Hypothalamus (tissue), 51 donors: ENCODE measurements around the gene ECI1.
A peak's percentile ranks its signal among the peaks of the same experiment; 100 is the strongest.
"Not testable (repeated sequence)": the region's sequence is repeated elsewhere in the genome, so short reads cannot be mapped to it uniquely, and the experiment has no call there.

Experiments
- DNase-seq, 51 donors: peaks; one replicate each; lab custom pipeline; 2025; lab: John Stamatoyannopoulos, UW

The ECI1 gene

DNA sequence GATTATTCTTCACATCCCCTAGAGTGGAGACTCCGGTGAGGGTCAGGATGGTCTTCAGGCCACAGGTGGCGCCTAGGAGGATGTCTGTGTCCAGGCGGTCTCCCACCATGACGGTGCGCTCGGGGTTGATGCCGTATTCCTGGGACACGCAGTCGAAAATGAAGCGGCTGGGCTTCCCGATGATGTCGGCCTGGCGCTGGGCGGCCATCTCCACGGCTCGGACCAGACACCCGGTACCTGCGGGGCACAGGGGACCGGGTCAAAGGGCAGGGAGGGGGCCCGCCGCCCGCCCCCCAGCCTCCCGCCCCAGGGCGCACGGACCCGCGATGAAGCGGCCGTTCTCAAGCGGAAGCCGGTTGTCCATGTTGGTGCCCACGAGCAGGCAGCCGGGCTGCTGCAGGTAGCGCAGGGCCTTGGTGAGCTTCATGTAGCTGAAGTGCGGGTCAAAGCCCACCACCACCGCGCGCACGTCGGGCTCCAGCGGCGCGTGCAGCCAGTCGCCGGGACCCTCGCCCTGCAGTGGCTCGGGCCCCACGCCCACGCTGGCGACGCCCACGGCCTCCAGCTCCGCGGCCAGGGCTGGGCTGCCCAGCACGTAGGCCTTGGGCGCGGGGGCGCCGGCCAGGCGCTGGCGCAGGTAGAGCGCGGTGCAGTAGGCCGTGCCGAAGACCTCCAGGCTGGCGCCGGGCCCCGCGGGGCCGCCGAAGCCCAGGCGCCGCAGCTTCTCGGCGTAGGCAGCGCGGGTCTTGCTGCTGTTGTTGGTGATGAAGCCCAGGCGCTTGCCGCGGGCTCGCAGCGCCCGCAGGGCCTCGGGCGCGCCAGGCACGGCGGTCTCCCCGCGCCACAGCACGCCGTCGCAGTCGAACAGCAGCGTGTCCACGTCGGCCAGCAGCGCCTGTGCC lies 37.3 kb downstream of the ECI1 start:
- DNase-seq, result no peak

DNA sequence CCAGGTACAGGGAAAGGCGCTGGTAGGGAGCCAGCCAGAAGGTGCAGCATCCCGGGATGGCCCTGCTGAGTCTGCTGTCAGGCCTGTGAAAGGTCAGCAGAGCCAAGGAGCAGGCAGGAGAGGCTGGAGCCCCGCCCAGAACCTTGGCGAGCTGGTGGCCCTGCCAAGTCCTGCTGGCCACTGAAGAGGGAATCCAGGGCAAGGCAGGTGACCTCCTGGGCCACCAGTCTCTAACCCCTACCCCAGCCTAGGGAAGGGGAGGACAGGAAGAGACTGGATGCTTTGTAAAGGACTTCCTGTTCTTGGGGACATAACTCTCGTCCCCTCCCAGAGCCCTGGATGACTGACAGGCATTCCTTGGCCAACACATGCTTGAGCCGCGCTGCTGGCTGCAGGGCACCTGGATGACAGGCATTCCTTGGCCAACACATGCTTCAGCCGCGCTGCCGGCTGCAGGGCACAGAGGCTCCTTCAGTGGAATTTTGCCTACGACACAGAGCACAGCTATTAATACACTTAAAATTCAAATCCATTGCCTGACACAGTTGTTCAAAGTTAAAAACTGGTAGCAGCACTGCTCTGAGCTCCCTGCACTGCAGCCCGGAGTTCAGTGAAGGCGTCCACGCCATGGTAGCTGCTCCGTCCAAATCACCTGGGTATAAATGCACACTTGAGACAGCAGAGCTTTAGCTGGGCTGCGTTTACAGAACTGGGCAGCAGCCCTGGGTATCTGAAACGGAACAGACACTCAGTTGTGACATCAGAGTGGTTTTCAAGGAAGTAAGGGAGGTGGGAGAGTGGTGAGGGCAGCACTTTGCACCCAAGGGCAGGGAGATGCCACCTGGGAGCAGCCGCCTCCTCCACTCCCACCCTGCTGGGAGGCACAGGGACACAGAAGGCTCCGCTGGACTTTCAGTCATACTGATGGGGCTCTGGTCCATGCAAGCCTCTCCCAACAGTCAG lies 38.7 kb downstream of the ECI1 start:
- DNase-seq, result peak in 1 of 51 donors; percentile 21

DNA sequence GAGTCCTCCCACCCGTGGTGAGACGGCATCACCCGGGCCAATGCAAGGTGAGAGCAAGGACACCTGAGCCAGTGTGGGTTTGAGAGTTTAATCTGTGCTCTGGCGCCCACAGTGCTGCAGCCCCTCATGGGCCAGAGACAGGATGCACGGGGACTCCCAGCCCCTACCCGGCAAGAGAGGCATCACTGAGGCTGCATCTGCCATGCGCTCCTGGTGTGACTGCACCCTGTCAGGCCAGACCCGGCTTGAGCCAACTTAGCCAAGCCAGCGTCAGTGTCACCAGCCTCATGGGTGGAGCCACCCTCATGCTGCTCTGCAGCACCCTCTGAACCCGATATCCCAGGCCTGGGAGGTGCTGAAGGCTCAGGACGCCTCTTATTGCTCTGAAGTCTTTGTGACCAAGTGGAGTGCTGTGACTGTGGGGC lies 39.5 kb downstream of the ECI1 start:
- DNase-seq, result no peak

DNA sequence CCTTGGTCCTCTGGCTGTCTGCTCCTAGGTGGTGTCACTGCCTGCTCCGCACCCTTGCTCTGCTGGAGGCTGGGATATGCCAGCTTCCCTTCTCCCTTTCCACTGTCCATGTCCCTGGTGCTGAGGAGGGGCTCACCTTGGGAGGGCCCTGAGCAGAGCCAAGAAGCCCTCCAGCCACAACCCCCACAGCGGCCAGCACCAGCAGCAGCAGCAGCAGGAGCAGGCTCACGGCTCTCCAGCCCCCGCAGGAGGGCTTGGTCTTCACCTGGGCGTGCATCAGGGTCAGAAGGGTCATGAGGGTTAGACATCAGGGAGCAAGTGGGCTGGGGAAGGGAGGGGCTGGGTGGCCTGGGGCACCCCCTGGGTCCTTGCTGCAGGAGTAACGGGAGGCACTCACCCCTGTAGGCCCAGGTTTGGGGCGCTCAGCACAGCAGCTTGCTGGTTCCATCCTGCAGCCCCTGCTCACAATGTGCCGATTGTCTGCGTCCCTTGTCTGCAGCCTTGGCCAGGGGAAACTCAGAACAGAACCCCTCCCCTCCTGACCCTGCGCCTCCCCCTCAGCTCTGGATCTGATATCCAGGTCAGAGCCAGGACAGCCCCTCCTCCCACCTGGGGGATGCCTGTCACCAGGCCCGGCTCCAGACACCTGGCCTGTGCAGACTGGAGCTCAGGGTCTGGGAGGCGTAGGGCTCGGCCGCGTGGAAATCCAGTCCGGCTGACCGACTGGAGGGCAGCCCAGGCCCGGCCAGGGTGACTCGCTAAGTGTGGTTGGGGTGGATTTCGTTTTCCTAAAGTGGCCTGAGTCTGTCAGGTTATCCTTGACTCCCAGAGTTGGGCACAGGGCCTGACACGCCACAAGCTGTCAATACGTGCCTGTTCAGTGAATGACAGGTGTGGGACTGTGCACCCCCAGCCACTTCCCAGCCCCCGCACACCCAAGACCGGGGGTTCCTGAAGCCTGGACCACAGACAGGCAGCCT lies 40.7 kb downstream of the ECI1 start, which contains the start of gene BRICD5:
TSS of gene BRICD5 (minus strand) at position 478 of the 980 bp plus-strand sequence. CDS start at position 448, 30 bp downstream.
- no peak for DNase-seq

DNA sequence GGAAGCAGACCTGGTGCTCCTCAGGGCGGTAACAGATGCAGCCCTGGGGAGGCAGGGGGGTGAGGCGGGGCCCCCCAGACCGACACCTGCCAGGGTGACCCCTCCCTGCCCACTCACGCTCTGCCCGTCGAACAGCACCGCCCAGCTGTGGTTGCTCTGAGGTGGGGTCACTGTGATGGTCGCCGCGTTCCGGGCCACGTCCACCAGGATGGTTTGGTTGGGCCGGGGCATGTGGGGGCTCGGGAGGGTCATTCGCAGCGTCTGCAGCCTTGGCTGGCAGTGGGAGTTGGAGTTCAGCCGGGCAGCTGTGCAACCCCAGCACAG lies 41.4 kb downstream of the ECI1 start:
- DNase-seq, result no peak

DNA sequence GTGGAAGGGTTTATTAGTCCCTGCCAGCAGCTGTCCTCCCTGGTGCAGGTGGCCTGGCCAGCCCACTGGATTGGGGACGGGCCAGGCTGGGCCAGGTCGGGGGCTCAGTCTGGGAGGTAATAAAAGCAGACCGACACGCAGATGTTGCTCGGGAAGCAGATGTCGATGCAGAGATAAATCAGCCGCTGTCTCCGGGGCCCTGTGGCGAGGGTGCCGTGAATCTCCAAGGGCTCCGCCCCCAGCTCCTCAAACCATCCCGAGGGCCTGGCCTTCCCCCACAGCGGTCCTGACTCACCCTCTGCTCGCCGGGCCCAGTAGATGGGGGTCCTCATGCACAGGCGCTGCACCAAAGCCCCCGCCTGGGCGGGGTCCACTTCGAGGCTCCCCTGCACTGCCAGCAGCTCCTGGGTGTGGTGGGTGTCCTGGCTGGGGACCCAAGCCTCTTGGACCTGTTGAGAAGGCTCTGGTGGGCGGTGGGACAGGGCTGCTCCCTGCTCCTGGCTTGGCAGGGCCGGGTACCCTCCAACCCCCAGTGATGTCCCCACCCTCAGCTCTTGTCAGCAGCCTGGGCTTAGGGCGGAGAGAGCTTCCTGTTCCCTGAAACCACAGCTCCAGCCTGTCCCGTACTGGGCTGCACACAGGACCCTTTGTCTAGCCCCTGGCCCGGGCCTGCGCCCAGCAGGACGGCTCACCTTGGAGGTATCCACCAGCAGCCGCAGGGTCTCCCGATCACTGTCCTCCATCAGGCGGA lies 42.0 kb downstream of the ECI1 start:
- DNase-seq, result no peak

DNA sequence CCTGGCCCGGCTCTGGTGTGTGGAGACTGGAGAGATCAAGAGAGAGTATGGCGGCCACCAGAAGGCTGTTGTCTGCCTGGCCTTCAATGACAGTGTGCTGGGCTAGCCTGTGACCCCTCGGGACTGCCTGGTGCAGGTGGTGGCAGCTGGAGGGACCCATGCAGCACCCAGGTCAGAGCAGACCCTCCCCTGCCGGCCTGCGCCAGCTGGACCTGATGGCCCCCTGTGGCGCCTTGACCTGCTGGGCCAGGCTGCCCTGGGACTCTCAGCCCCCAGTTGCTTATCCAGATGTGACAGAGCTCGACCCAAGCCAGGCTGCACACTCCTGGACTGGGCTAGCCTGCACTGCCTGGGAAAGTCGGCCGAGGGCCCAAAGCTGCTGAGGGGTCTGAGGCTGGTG lies 42.6 kb downstream of the ECI1 start:
- no peak for DNase-seq

DNA sequence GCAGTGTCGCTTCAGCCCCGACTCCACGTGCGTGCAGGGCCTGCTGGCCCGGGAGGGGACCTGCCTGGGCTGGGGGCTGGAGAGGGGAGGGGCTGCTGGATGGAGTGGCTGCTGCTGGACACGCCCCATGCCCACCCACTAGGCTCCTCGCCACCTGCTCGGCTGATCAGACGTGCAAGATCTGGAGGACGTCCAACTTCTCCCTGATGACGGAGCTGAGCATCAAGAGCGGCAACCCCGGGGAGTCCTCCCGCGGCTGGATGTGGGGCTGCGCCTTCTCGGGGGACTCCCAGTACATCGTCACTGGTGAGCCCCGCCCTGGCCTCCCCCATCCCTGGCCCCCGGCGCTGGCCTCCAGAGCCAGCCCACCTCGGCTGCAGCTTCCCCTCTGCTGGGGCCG lies 43.1 kb downstream of the ECI1 start:
- DNase-seq, result no peak

DNA sequence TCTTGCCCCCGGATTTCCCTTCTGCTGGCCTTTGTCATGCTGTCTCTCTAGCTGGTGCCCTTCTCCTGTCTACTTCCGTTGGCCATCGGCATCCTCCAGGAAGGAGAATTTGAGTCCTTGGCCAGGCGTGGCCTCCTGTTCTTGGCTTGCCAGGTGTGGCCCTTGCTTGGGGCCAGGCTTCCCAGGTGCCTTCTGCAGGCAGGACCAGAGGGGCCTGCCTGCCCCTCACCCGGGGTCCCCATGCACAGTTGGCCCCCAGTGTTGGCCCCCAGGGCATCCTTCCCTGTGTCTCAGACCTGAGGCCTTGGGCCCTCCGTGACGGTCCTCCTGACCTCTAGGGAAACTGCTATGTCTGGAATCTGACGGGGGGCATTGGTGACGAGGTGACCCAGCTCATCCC lies 43.5 kb downstream of the ECI1 start:
- DNase-seq, result no peak

DNA sequence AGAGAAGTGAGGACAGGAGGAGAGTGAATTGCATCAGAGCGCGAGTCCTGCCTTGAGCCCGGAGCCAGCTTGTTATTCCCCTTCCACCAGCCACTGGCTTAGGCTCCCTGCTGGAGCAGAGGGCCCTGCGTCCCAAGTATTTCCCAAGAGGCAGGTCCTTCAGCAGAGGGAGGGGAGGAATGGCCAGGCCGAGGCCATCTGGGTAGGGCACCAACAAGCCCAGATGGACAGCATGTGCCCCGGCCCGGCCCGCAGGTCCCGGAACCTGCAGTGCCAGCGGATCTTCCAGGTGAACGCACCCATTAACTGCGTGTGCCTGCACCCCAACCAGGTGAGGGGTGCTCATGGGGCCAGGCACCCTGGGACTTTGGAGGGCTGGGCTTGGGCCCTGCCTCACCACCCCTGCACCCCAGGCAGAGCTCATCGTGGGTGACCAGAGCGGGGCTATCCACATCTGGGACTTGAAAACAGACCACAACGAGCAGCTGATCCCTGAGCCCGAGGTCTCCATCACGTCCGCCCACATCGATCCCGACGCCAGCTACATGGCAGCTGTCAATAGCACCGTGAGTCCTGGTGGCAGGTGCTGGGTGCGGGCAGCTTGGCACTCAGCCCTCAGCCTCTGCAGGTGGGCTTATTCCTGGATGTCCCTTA lies 44.5 kb downstream of the ECI1 start:
- DNase-seq, result no peak

DNA sequence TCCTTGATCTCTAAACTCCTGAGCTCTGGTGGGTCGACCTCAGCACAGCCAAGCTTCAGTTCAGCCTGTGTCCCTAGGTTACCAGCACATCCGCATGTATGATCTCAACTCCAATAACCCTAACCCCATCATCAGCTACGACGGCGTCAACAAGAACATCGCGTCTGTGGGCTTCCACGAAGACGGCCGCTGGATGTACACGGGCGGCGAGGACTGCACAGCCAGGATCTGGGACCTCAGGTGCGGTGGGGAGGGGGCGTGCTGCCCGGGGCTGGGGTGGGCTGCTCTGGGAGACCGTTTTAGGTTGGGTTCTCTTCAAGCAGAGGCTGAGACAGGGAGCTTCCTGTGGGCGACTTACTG lies 45.0 kb downstream of the ECI1 start:
- no peak for DNase-seq

DNA sequence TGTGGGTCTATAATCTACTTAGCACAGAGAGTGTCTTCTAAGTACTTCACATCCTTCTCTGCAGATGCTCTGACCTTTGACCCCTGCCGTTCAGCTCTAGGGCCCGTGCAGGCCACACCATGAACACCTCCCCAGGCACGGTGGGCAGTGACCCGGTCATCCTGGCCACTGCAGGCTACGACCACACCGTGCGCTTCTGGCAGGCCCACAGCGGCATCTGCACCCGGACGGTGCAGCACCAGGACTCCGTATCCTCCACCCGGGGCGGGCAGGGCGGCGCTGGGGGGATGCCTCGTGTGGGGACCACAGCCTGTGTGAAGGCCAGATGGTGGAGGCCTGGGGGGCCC lies 45.4 kb downstream of the ECI1 start:
- DNase-seq, result peak in 2 of 51 donors; percentile 49 to 54

DNA sequence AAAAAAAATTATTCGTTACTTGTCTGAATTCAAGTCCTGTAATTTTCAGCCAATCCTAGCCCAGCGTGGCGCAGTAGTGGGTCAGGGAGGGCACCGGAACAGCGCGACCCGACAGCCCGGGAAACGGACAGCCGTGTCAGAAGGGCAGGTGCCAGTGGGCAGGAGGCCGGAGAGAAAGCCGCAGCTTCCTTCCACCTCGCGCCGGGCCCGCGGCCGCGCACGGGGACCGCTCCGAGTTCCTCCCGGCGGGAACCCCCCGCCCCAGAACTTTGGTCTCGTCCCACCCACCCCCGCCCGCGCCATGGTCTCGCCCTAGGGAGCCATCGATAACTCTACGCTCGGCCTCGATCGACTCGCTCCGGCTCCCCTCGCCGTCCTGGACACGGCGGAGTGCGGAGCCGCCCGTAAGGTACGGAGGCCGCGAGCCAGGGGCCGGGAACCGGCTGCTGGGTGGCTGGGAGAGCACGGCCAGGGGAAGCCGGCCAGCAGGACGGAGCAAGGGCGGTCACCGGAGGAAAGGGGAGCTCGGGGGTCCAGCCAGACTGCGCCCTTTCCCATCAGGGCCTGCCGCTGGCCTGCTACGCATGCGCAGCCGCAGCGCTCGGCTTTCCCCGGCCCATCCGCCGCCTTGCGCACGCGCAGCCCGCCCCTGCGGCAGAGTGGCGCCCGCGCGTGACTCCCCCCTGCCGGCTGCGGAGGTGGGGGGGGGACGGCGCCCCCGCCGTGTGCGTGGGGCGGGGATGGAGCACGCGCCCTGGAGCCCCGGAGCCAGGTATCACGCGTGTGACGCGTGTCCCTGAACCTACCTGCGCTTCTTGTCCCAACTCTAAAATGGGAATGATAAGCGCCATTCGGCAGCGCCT lies 46.1 kb downstream of the ECI1 start, which contains the start of gene MLST8:
TSS of gene MLST8 (plus strand) at position 351 of the 863 bp plus-strand sequence. CDS start 632 bp downstream, outside the sequence.
- peak; percentile 30 to 99 (median 87) for DNase-seq

DNA sequence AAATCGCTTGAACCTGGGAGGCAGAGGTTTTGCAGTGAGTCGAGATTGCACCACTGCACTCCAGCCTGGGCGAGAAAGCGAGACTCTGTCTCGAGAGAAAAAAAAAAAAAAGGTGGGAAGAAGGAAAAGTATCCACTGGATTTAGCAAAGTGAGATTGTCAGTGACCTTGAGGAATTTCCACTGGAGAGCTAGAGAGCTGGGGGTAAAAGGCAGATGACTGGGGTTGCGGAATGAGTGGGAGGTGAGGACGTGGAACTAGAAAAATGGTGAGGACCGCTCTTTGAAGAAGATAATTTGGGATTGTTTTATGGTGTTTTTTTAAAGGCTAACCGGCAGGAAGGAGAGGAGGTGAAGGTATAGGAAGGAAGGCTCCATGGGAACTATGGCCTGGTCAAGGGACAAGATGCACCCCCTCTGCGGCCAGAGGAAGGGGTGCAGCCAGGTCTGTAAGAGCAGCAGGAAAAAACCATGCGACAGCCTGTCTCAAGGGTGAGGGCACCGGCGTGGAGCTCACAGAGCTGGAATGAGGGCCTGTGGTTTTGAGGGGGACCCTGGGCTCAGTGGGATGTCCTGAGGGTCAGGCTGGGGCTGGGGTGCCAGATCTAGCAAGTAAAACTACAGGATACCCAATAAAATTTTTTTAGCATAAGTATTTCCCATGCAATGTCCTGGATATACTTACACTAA lies 46.8 kb downstream of the ECI1 start:
- peak in 1 of 51 donors; percentile 41 for DNase-seq

DNA sequence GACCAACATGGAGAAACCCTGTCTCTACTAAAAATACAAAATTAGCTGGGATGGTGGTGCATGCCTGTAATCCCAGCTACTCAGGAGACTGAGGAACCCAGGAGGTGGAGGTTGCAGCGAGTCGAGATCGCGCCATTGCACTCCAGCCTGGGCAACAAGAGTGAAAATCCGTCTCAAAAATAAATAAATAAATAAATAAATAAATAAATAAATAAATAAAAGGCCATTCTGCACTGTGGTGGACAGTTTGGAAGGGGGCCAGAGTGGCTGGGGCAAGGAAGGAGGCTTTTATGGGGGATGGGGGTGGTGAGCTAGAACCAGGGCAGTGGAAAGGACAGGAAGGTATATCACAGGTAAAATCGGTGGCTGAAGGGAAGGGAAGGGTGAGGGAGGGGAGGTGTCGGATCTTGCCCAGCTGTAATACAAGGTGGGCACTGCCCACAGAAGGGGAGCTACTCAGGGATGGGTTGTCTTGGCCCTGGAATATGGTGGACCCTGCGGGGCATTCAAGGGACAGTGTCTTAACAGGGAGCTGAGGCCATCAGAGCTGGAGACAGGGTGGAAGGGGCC lies 48.2 kb downstream of the ECI1 start:
- not testable (repeated sequence) for DNase-seq

DNA sequence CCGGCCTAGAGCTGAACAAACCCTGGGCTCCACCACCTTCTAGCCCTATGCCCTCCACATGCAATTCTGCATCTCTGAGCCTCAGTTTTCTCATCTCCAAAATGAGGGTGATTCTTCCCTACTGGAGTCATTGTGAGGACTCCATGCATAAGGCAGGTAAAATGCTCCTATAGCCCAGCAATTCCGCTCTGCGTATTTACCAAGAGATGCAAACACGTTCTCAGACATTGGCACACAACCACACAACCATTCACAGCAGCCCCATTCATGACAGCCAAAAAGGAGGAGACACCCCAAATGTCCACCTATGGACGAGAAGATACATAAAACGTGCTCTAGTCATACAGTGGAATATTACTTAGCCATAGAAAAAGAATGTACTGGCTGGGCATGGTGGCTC lies 51.1 kb downstream of the ECI1 start:
- DNase-seq, result no peak

DNA sequence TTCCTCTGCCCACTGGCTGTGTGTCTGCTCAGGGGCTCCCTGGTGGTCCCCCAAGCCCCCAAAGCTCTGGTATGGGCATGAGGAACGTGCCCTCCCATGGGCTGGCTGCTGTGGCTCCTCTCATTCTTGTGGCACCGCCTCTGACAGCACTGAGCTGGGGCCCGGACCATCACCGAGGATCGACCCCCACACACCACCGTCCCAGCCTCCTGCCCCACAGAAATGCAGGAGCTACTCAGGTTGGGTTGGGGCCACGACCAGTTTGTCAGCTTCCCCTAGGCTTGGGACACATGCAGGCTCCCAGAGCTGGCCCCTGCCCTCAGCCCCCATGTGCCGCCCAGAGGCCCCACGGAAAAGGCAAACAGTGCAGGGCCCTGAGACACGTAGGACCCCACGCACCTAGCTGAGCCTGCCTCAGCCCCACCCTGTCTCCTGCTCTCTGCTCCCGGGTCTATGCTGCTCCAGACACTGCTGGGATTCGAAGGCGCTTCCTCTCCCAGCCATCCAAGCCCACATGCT lies 51.7 kb downstream of the ECI1 start:
- no peak for DNase-seq
